Glomerular endothelial cell (primary cell): ENCODE data around the gene DGLUCY. TPM values are rescaled to one million over a fixed set of nuclear protein-coding genes. Genes with fewer than 3 reads are reported as not detected.
"Not testable (repeated sequence)": the region's sequence is repeated elsewhere in the genome, so short reads cannot be mapped to it uniquely, and the experiment has no call there.

Experiments used
- DNase-seq: peaks from one replicate; pipeline ENCODE4 v3.0.0-alpha.2; 2011; ENCODE audit warnings: low read depth, low spot score; ENCODE audit errors: extremely low read depth
- total RNA-seq: library from RNA; depleted of rRNA; stranded (reverse); fragments of >200 nt; gene quantifications from 2 replicates; pipeline ENCODE4 v1.2.3, GENCODE V29; 2015

Gene DGLUCY, protein sequence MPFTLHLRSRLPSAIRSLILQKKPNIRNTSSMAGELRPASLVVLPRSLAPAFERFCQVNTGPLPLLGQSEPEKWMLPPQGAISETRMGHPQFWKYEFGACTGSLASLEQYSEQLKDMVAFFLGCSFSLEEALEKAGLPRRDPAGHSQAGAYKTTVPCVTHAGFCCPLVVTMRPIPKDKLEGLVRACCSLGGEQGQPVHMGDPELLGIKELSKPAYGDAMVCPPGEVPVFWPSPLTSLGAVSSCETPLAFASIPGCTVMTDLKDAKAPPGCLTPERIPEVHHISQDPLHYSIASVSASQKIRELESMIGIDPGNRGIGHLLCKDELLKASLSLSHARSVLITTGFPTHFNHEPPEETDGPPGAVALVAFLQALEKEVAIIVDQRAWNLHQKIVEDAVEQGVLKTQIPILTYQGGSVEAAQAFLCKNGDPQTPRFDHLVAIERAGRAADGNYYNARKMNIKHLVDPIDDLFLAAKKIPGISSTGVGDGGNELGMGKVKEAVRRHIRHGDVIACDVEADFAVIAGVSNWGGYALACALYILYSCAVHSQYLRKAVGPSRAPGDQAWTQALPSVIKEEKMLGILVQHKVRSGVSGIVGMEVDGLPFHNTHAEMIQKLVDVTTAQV
- total RNA-seq = 56.1 and 67.3 TPM in 2 replicates

DNA sequence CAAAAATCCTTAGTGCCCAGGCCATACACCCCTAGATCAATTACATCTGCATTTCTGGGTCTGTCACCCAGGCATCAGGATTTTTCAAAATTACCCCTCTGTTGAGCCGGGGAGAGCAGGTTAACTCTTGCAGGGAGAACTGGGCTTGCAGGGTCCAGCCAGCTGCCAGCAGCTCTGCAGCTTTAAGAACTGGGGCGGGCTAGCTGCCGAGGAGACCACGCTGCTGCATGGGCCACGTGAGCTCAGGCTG, at the start of gene DGLUCY:
Gene DGLUCY, plus strand, starts transcription at position 245 of the 250 bp plus-strand sequence. CDS start 46,222 bp downstream, outside the sequence.
- no peak for DNase-seq

DNA sequence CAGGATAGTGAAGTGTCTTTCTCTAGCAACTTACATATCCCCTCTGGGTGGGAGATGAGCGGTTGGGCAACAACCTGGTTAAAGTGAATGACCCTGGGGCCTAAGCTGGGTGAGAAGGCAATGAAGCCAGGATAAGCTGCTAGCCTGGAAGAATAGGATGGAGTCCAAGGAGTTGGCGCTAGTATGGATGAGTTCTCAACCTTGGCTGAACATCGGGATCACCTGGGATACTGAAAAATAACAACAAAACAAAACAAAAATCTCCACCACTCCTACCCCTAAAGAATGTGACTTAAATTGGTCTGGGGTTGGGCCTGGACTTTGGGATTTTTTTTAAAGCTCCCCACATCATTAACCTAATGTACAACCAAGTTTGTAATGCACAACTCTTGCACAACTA, 48.6 kb upstream of the DGLUCY start:
- no peak for DNase-seq

DNA sequence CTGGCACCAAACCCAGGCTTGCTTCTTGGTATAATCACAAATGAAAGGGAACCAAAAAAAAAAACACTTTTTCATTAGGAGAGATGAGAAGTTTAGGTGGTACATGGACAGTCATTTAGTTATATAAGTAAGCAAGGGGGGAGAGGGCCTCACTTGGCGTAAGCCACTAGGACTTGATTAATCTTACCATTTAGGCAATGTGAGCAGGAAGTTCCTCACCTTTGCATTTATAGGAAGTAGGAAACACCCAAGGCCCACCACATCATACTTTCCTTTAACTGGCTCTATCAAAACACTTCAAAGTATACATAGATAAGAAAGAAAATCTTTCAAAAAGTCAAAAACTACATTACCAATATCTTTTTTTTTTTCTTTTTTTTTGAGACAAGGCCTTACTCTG, 46.7 kb upstream of the DGLUCY start:
- no peak for DNase-seq

DNA sequence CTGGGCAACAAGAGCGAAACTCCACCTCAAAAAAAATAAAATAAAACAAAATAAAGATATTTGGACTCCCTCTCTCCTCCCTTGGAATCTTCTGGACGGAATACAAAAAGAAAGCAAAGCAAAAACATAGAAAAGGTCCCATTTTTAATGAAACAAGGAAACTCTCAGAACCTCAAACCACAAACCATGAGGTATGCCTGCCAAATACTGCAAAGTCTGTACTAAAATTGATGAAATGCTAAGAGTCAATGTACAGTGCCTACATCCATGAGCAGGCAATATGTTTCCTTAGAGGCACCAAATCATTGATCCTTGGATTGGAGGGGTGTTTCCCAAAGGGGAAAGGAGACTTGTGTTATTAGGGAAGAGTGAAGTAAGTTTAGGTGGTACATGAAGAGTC, 45.2 kb upstream of the DGLUCY start:
- no peak for DNase-seq

DNA sequence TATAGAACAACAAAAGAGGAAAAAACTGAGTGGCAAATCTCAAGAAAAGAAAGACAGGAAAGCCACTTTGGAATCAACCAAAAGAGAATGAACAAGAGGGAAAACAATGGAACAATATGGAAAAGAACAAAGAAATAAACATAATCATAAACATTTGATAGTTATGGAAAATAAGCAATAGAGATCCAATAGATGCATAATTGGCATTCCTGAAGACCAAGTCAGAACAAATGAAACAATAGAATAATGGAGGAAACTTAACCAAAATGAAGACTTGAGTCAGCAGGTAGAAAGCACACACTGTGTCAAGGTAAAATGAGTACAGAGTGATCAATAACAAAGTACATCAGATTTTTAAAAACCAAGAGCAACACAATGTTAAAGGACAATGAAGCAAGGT, 43.3 kb upstream of the DGLUCY start:
- DNase-seq = no peak

DNA sequence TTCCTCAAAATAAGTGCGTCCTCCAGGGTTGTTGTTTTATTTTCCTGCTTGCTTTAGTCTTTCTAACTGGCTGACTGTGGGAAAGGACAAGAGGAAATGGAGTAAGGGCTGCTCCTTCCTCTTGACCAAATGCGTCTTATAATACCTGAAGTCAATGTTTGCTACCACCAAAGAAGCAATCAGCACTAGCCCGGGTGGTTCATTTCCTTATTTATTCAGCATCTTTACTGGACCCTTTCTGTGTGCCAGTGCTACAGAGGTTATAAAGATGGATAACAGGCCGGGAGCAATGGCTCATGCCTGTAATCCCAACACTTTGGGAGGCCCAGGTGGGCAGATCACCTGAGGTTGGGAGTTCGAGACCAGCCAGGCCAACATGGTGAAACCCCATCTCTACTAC, 38.3 kb upstream of the DGLUCY start:
- no peak for DNase-seq

DNA sequence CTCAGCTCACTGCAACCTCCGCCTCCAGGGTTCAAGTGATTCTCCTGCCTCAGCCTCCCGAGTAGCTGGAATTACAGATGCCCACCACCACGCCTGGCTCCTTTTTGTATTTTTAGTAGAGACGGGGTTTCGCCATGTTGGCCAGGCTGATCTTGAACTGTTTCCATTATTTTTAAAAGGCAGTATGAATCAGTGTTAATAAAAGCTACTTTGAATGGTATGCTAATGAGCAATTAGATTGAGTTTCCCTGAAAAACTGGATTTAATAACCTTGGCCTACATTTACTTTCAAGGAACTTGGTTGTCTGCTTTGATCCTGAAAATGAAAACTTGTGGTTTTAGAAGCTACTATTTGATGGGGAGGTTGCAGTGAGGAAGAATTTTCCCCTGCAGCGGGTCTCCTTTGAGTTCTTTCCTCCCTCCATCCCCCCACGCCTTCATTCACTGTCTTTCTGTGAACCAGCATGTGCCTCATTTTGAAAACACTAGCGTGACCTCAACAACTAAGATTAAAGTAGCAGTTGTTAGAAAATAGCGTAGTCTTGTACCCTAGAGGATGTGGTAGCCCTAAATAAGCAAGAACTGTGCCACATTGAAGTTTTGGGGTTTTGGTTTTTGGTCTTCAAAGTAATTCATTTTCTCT, 35.7 kb upstream of the DGLUCY start:
- DNase-seq = no peak

DNA sequence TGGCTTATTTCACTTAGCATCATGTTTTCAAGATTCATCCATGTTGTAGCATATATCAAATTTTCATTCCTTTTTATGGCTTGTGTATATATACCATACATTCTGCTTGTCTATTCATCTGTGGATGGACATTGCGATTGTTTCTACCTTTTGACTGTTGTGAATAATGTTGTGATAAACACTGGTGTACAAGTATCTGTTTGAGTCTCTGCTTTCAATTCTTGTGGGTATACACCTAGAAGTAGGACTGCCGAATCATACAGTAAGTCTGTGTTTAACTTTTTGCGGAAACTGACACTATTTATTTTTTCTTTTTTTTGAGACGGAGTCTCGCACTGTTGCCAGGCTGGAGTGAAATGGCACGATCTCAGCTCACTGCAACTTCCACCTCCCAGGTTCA, 33.8 kb upstream of the DGLUCY start:
- DNase-seq = no peak

DNA sequence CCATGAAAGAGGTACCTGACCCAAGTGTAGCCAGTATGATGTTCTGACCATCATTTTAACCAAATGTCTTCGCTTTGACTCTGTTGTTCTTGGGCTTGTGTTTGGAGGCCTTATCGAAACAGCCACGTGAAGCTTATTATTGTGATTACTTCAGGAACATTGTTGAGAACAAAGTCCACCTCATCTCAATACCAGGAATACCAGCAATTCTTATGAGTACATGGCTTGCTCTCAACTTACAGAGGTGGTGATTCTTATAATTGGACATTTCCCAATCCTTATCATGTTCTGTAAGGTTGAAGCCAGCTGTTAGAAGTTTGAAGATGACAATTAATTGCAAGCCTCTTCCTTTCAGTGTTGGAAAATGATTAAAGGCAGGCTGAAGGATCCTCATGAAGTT, 31.6 kb upstream of the DGLUCY start:
- no peak for DNase-seq

DNA sequence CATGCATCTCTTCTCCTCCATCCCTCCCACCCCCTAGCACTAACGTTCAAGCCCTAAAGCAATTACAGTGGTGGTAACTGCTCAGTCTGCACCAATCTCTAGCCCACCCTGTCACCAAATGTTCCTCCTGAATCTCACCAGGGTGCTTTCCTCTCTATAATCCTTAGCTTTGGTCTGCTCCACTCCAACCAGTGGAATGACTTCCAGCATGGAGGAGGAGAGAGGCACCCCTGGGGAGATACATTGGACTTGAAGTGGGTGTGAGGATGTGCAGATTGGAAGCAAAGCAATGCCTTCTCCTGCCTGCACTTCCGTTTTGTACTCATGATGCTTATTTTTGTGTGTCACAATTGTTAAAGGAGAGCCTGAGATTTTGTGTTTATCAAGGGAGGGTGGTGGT, 29.4 kb upstream of the DGLUCY start:
- DNase-seq = no peak

DNA sequence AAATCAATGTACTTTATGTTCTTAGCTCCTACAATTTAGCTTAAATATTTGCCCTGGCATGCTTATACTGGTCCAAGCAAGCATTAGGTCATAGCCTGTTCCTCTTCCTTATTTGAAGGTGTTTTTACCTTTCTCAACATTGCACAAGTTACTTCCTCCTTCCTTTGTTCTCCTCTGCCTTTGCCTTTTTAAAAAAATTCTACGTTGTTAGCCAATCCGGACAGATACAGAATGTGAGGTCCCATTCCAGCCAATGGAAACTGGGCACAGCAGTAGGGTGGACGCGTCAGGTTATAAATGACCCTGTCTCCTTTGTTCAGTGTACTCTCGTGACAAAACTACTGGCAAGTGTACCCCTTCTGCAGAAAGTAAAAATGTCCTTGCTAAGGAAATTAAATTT, 26.4 kb upstream of the DGLUCY start:
- not testable (repeated sequence) for DNase-seq

DNA sequence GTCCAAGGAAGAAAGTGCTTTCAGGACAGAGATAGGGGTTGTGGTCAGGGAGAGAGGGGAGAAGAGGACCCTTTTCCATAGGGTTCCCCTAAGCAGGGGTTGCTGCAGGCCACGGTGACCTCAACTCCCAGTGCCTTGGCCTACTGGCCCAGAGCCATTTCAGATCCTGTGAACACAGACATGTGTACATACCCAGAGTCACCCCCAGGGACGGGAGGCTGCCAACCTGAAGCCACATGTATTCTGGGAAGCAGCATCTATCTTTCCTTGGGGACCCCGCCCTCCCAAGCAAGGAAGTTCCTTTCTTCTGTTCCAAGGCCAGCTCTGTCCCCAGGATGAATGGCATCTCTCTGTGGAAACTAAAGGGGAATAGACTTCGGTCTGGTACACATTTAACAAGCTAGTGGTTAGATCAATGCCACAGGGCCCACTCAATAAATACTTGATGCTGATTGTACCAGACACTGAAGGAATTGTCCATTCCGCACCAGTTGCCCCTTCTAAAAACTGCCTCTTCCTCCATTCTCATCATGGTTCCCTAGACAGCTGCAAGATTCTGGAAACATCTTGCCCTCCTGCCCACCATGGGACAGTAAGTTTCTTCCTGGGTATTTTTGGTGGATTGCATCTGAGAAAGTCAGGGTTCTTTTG, 25.2 kb upstream of the DGLUCY start:
- no peak for DNase-seq

DNA sequence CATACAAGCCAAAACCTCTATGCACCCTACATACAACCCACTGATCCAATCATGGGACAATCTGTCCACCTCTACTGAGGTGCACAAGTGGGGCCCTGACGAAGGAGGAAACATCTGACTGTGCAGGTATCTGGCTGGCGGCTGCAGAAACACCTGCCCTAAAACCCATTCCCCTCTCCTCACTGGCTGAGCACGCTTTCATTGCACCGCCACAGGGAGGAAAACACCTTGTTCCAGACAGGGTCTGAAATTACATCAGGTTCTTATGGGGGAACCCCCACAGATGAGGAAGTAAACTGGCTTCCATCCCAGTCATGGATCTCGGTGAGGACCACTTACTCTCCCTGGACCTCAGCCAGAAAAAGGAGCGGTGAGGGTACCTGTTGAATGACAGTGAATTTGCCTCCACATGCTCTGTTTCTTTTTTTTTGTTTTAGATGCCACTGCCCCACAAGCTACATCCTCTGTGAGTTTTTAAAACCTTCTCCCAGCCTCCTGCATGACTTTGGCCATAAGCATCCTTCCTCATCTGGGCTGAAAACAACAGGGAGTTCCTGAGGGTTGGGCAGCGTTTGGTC, 23.8 kb upstream of the DGLUCY start:
- no peak for DNase-seq

DNA sequence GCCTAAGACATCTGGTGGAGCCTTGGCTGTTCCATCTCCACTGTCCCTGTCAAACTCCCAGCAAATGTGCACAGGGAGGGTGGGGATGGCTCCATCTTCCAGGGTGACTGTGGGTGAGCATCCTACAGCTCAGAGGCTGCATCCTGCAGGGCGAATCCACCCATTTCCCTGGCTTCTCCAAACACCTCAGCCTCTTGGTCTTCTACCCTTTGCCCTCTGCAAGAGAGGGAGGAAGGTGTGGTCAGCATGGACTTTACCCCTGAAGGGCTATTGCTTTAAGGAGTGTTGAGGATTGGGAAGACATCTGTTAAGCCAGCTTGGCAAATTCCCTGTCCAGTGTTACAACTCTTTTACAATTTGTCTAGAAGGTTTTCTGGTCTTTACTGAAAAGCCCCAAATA, 23.1 kb upstream of the DGLUCY start:
- DNase-seq = no peak

DNA sequence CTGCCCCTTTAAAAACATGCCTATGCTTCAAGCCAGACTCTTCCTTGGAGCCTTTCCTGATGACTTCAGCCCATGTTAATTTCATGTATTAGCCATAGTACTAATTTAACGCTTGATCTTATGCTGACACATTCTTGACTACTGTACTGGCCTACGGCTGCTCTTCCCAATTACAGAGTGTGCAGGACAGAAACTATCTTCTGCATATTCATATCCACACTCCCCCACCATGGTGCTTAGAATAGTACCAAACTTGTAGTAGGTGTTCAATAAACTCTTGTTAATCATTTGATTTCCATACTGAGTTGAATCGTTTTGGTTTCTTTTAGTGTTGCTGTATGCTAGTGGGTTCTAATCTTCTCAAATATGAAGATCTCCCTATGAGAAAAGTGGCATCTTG, 21.8 kb upstream of the DGLUCY start:
- no peak for DNase-seq

DNA sequence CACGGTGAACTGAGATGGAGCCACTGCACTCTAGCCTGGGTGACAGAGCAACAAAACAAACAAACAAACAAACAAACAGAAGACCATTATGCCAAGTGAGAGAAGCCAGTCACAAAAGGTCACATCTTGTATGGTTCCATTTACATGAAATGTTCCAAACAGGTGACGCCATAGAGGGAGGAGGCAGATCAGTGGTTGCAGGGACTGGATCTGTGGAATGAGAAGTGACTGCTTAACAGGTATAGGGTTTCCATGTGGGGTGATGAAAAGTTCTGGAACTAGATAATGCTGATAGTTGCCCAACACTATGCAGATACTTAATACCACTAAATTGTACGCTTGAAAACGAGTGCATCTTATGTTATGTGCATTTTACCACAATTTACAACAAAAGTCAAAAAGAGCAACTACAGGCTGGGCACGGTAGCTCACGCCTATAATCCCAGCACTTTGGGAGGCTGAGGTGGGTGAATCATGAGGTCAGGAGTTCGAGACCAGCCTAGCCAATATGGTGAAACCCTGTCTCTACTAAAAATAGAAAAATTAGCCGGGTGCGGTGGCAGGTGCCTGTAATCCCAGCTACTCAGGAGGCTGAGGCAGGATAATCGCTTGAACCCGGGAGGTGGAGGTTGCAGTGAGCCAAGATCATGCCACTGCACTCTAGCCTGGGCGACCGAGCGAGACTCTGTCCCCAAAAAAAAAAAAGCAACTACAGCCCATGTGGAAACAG, 20.0 kb upstream of the DGLUCY start:
- DNase-seq = not testable (repeated sequence)

DNA sequence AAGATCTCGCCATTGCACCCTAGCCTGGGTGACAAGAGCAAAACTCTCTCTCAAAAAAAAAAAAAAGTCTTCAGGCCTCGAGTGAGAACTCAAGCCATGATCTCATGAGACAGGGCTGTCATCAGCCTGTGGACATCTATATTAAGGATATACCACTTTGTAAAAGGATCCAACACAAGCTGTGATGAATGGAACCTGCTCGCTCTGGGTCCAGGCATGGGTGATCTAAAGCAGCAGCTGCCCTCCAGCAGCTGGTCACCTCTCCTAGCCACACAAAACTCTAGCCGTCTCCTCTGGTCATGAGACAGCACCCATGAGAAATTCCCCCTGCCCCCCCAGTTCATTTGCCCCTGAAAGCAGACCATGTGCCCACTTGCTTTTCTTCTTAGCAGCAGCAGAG, 19.1 kb upstream of the DGLUCY start:
- no peak for DNase-seq

DNA sequence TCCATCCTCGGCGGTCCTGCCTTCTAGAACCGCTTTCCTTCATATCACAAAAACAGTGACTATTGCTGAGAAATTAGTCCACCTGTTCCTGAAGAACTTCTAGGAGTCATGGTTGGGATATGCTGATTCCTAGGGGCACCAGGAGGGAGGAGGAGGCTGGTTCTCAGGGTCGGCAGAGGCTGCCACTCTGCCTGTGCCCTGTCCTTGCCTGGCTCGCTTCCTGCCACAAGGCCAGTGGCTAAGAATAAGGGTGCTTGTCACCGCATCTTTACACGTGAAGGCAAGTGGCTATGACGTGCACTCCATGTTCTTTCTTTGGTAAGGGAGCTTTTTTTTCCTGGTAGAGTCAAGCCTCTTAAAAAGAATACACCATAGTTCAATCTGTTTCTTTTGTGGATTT, 18.7 kb upstream of the DGLUCY start:
- DNase-seq = no peak

DNA sequence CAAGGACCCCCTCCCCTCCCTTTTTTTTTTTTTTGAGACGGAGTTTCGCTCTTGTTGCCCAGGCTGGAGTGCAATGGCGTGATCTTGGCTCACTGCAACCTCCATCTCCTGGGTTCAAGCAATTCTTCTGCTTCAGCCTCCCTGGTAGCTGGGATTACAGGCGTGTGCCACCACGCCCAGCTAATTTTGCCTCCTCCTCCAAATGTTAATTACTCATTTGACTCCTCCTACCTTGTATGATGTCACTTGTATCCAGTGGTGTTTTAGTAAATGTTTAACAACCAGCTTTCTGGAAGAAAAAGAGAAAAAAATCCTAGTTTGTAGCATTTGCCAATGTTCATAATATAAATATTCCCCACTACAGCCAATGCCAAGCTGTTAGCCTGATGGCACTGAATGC, 16.2 kb upstream of the DGLUCY start:
- DNase-seq = not testable (repeated sequence)

DNA sequence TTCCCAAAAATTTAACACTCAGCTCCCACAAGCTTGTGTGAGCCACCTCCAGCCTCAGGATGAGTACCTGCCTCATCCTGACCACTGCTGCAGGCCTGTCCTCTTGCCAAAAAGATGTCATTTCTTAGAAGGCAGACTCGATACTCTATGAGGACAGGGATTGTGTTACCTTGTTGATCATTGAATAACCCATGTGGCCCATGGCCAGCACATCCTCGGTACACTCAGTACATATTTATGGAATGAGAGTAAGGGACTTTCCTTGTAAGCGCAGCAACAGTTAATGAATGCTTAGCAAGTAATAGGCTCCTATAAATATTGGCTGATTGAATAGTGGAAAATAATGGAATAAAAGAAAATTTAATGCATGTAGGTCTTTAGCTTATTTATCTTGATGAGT, 15.3 kb upstream of the DGLUCY start:
- DNase-seq = no peak

DNA sequence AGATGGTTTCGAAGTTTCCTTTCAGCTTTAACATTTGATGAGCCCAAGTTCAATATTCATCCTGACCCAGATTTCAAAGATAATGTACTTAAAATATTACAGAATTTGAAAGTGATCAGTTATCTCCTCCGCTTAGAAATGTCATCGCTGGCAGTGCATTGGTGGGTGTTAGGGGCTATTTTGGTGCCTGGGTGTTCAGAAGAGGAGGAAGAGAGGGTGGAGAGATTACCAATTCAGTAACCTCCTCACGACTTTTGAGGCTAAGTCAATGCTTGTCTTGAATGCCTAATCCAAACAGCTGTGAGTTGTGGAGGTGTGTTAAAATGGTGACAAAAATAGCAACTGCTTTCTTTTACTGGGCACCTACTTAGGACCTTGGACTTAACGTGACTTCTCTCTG, 13.8 kb upstream of the DGLUCY start:
- no peak for DNase-seq
